ENCODE measurements around the gene DNAJC12.
"Not testable (repeated sequence)": the region's sequence is repeated elsewhere in the genome, so short reads cannot be mapped to it uniquely, and the experiment has no call there.

Gene DNAJC12

DNA sequence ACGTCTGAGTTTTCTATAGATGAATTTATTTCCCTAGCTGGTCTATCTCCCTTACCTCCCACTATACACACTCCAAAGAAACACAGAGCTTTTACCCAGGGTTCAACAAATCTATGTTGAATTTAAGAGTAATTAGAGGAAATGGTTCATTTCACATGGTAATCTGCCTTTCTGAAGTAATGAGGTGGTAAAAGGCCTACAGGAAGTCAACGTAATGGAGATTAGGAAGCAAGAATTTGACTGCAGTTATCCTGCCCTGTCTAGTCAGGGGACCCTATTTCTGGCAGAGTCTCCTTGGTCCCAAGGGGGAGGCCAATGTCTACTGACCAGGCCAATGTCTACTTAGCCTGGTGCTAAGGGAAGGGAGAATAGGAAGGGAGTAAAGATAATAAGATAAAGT is 25.1 kb upstream of the DNAJC12 start:
- Histone ChIP-seq H3K36me3 (ENCODE audit: insufficient read depth, low read depth, low read length) (no peaks in the 10 kb centered on the region), H3K9me3 (ENCODE audit: insufficient read depth, low read depth, low read length) (no peaks in the 10 kb centered on the region), H3K4me3 (ENCODE audit: low read length) (peak overlapping the region; percentile 74; the same call in 1 of the 2 replicates), H3K27me3 (ENCODE audit: insufficient read depth, low read length) (no peaks in the 10 kb centered on the region), H3K9ac (ENCODE audit: low read depth, low read length) (peak overlapping the region; percentile 77; the same call in 1 of the 2 replicates), H3K27ac (ENCODE audit: low read length) (peak overlapping the region; percentile 82), H3K4me1 (ENCODE audit: insufficient read depth, low read length) (peaks cover 20% of the 10 kb centered on the region)

GRCh38 chr10:67861750-67862432 is 23.9 kb upstream of the DNAJC12 start:
- Histone ChIP-seq H3K4me1 (ENCODE audit: insufficient read depth, low read length) (peaks cover 20% of the 10 kb centered on the region), H3K9ac (ENCODE audit: low read depth, low read length) (peak overlapping the region; percentile 84), H3K4me3 (ENCODE audit: low read length) (peak overlapping the region; percentile 74), H3K27me3 (ENCODE audit: insufficient read depth, low read length) (no peaks in the 10 kb centered on the region), H3K27ac (ENCODE audit: low read length) (peak overlapping the region; percentile 70), H3K9me3 (ENCODE audit: insufficient read depth, low read depth, low read length) (no peaks in the 10 kb centered on the region), H3K36me3 (ENCODE audit: insufficient read depth, low read depth, low read length) (no peaks in the 10 kb centered on the region)

DNA sequence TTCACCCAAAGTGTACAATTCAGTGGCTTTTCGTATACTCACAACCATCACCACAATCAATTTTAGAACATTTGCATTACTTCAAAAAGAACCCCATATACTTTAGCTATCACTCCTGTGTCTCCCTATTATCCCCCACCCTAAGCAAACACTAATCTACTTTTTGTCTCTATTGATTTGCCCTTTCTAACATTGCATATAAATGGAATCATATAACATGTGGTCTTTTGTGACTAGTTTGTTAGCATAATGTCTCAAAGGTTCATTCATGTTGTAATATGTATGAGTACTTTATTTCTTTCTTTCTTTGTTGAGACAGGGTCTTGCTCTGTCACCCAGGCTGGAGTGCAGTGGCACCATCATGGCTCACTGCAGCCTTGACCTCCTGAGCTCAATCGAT is 21.0 kb upstream of the DNAJC12 start:
- no peaks in the 10 kb centered on the region for H3K9me3 ChIP-seq (ENCODE audit: insufficient read depth, low read depth, low read length)
- H3K9ac ChIP-seq (ENCODE audit: low read depth, low read length) = no peak overlapping the region
- H3K27me3 ChIP-seq (ENCODE audit: insufficient read depth, low read length) = no peaks in the 10 kb centered on the region
- H3K36me3 ChIP-seq (ENCODE audit: insufficient read depth, low read depth, low read length) = no peaks in the 10 kb centered on the region
- H3K27ac ChIP-seq (ENCODE audit: low read length) = no peak overlapping the region
- no peak overlapping the region for H3K4me3 ChIP-seq (ENCODE audit: low read length)
- peaks cover 20% of the 10 kb centered on the region for H3K4me1 ChIP-seq (ENCODE audit: insufficient read depth, low read length)

DNA sequence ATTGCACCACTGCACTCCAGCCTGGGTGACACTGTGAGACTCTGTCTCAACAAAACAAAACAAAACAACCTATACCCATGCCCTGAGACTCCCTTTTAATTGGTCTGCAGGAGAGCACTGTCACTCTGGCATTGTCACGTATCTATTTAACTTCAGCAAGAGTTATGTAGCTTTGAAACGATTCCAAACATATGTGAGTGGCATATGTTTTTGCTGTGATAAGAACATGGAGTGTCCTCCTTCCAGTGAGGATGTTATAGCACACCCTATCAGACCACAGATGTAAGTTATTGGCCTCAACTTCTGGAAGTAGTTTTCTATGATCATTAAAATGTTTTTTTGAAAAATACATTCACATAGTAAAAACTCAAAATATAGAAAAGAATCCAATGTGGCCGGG is 15.5 kb upstream of the DNAJC12 start:
- H3K27ac ChIP-seq (ENCODE audit: low read length) = no peak overlapping the region
- no peaks in the 10 kb centered on the region for H3K4me1 ChIP-seq (ENCODE audit: insufficient read depth, low read length)
- H3K36me3 ChIP-seq (ENCODE audit: insufficient read depth, low read depth, low read length) = no peaks in the 10 kb centered on the region

GRCh38 chr10:67852761-67853160 is 14.8 kb upstream of the DNAJC12 start:
- Histone ChIP-seq H3K4me1 (ENCODE audit: insufficient read depth, low read length) (no peaks in the 10 kb centered on the region), H3K36me3 (ENCODE audit: insufficient read depth, low read depth, low read length) (no peaks in the 10 kb centered on the region), H3K9ac (ENCODE audit: low read depth, low read length) (no peak overlapping the region), H3K9me3 (ENCODE audit: insufficient read depth, low read depth, low read length) (no peaks in the 10 kb centered on the region), H3K4me3 (ENCODE audit: low read length) (no peak overlapping the region), H3K27ac (ENCODE audit: low read length) (no peak overlapping the region), H3K27me3 (ENCODE audit: insufficient read depth, low read length) (no peaks in the 10 kb centered on the region)

More for the DNA sequence above, 15.5 kb upstream of the DNAJC12 start:
- Histone ChIP-seq H3K9ac (ENCODE audit: low read depth, low read length) (no peak overlapping the region), H3K9me3 (ENCODE audit: insufficient read depth, low read depth, low read length) (no peaks in the 10 kb centered on the region), H3K4me3 (ENCODE audit: low read length) (no peak overlapping the region), H3K27me3 (ENCODE audit: insufficient read depth, low read length) (no peaks in the 10 kb centered on the region)

DNA sequence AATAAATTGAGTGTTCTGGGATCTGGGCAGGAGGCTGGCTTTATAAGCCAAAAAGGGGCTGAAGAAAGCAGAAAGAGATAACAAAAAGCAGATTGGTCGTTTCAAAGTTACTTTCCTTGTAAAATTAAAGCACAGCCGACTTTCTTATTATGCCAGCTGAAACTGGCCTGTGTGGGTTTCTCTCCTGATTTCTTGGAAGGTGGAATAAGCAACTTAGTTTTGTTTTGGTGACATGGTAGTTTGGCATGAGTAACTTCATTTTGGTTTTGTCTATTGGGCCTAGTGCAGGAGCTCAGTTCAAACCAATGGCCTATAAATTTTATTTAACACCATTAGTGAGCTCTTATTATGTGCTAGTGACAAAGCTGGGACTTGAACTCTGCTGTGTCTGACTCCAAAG is 13.2 kb upstream of the DNAJC12 start:
- no peak overlapping the region for H3K9ac ChIP-seq (ENCODE audit: low read depth, low read length)
- H3K9me3 ChIP-seq (ENCODE audit: insufficient read depth, low read depth, low read length) = no peaks in the 10 kb centered on the region
- H3K4me3 ChIP-seq (ENCODE audit: low read length) = no peak overlapping the region
- H3K27ac ChIP-seq (ENCODE audit: low read length) = no peak overlapping the region
- H3K27me3 ChIP-seq (ENCODE audit: insufficient read depth, low read length) = no peaks in the 10 kb centered on the region
- H3K4me1 ChIP-seq (ENCODE audit: insufficient read depth, low read length) = no peaks in the 10 kb centered on the region
- no peaks in the 10 kb centered on the region for H3K36me3 ChIP-seq (ENCODE audit: insufficient read depth, low read depth, low read length)

DNA sequence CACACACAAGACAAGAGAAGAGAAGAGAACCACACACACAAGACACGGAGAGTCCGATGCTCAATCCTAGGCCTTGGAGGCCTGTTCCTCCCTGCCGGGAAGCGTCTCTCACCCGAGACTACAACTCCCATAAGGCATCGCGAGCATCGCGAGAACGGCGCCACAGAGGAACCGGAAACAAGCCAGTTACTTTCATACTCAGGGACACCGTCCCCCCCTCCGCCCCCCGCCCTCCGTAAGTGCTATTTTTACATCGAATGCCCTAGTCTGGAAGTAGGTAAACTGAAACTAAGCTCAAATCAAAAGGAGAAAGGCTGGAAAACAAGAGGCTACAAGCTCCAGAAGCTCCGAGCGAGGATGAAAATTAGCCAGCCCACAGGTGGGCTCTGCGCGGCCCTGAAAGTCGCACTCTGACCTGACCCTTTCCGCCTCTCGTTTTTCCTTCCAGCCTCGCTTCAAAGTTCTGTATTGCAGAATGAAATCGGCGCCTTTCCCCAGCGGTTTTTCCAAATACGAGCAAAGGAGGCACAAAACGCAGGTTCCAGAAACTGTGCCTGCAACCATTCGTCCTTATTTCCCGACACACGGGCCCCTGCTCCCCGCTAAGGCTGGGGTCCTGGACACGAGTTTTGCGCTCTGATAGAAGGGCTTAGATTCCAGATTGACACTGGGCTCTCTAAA is 11.5 kb upstream of the DNAJC12 start:
- Histone ChIP-seq H3K9me3 (ENCODE audit: insufficient read depth, low read depth, low read length) (no peaks in the 10 kb centered on the region), H3K9ac (ENCODE audit: low read depth, low read length) (peak overlapping the region; percentile 92; the same call in 1 of the 2 replicates), H3K27ac (ENCODE audit: low read length) (peak overlapping the region; percentile 70), H3K36me3 (ENCODE audit: insufficient read depth, low read depth, low read length) (no peaks in the 10 kb centered on the region), H3K4me3 (ENCODE audit: low read length) (peak overlapping the region; percentile 87), H3K27me3 (ENCODE audit: insufficient read depth, low read length) (no peaks in the 10 kb centered on the region), H3K4me1 (ENCODE audit: insufficient read depth, low read length) (no peaks in the 10 kb centered on the region)

GRCh38 chr10:67843284-67843683 is 5.3 kb upstream of the DNAJC12 start:
- H3K4me3 ChIP-seq (ENCODE audit: low read length) = no peak overlapping the region
- no peaks in the 10 kb centered on the region for H3K27me3 ChIP-seq (ENCODE audit: insufficient read depth, low read length)
- no peak overlapping the region for H3K9ac ChIP-seq (ENCODE audit: low read depth, low read length)
- peaks cover 12% of the 10 kb centered on the region for H3K9me3 ChIP-seq (ENCODE audit: insufficient read depth, low read depth, low read length)
- no peaks in the 10 kb centered on the region for H3K4me1 ChIP-seq (ENCODE audit: insufficient read depth, low read length)
- H3K27ac ChIP-seq (ENCODE audit: low read length) = no peak overlapping the region
- no peaks in the 10 kb centered on the region for H3K36me3 ChIP-seq (ENCODE audit: insufficient read depth, low read depth, low read length)

DNA sequence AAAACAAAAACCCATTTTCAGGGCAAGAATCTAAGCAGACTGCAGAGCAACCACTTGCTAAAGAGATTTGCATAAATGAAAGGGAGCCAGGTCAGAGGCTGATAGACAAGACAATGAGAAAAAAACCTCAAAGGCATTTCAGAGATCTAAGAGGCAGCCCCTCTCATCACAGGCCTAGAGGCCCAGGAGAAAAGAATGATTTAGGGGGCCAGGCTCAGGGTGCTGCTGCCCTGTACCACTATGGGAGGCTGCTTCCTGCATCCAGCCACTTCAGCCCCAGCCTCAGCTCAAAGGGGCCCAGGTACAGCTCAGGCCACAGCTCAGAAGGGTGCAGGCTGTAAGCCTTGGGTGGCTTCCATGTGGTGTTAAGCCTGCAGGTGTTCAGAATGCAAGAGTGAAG is 3.7 kb upstream of the DNAJC12 start:
- no peaks in the 10 kb centered on the region for H3K27me3 ChIP-seq (ENCODE audit: insufficient read depth, low read length)
- peaks cover 12% of the 10 kb centered on the region for H3K9me3 ChIP-seq (ENCODE audit: insufficient read depth, low read depth, low read length)
- H3K4me1 ChIP-seq (ENCODE audit: insufficient read depth, low read length) = peaks cover 4% of the 10 kb centered on the region; the same call in 1 of the 2 replicates
- no peak overlapping the region for H3K9ac ChIP-seq (ENCODE audit: low read depth, low read length)
- no peak overlapping the region for H3K4me3 ChIP-seq (ENCODE audit: low read length)
- no peak overlapping the region for H3K27ac ChIP-seq (ENCODE audit: low read length)
- H3K36me3 ChIP-seq (ENCODE audit: insufficient read depth, low read depth, low read length) = no peaks in the 10 kb centered on the region

- Histone ChIP-seq H3K4me1 (ENCODE audit: insufficient read depth, low read length) (peaks cover 4% of the 10 kb centered on the region; the same call in 1 of the 2 replicates), H3K36me3 (ENCODE audit: insufficient read depth, low read depth, low read length) (no peaks in the 10 kb centered on the region), H3K27me3 (ENCODE audit: insufficient read depth, low read length) (no peaks in the 10 kb centered on the region), H3K9ac (ENCODE audit: low read depth, low read length) (no peak overlapping the region), H3K27ac (ENCODE audit: low read length) (no peak overlapping the region), H3K9me3 (ENCODE audit: insufficient read depth, low read depth, low read length) (peaks cover 12% of the 10 kb centered on the region), H3K4me3 (ENCODE audit: low read length) (no peak overlapping the region)
Observed at GRCh38 chr10:67839951-67840350, 2.0 kb upstream of the DNAJC12 start.

DNA sequence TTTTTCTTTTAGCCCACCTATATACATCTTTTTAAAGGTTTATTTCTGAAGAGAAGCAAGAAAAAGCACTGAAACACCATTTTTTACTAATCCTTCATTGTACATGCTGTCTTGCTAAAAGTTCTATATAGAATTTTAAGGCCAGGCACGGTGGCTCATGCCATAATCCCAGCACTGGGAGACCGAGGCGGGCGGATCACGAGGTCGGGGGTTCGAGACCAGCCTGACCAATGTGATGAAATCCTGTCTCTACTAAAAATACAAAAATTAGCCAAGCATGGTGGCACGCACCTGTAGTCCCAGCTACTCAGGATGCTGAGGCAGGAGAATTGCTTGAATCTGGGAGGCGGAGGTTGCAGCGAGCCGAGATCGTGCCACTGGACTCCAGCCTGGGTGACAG is 1.5 kb upstream of the DNAJC12 start:
- peaks cover 12% of the 10 kb centered on the region for H3K9me3 ChIP-seq (ENCODE audit: insufficient read depth, low read depth, low read length)
- not testable (repeated sequence) for H3K4me1 ChIP-seq (ENCODE audit: insufficient read depth, low read length); H3K4me3 ChIP-seq (ENCODE audit: low read length); H3K9ac ChIP-seq (ENCODE audit: low read depth, low read length); H3K27ac ChIP-seq (ENCODE audit: low read length); H3K36me3 ChIP-seq (ENCODE audit: insufficient read depth, low read depth, low read length); H3K27me3 ChIP-seq (ENCODE audit: insufficient read depth, low read length)

DNA sequence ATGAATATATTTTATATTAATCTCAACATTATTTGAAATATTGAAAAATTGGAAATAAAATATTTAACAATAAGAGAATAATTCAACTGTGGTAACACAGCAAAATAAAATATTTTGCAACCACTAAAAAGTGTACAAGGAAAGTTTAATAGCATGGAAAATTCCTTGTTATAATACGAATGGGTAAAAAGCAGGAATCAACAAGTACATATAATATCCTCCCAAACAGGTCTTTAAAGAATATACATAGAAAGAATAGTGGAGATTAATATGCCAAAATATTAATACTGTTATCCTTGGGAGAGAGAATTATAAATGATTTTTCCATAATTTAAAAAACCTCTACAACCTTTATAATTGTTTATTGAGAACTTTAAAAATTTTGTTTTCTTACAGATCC is 1.0 kb downstream of the DNAJC12 start:
- H3K9ac ChIP-seq (ENCODE audit: low read depth, low read length) = no peak overlapping the region
- H3K4me3 ChIP-seq (ENCODE audit: low read length) = no peak overlapping the region

More for the DNA sequence above, 1.0 kb downstream of the DNAJC12 start:
- no peak overlapping the region for H3K27ac ChIP-seq (ENCODE audit: low read length)
- peaks cover 4% of the 10 kb centered on the region; the same call in 1 of the 2 replicates for H3K4me1 ChIP-seq (ENCODE audit: insufficient read depth, low read length)
- no peaks in the 10 kb centered on the region for H3K36me3 ChIP-seq (ENCODE audit: insufficient read depth, low read depth, low read length)
- H3K27me3 ChIP-seq (ENCODE audit: insufficient read depth, low read length) = no peaks in the 10 kb centered on the region
- peaks cover 9% of the 10 kb centered on the region for H3K9me3 ChIP-seq (ENCODE audit: insufficient read depth, low read depth, low read length)

All from iPS-20b (cell line).